ENCODE measurements around the gene LHPP. TPM values are rescaled to one million over a fixed set of nuclear protein-coding genes. Genes with fewer than 3 reads are reported as not detected.

LHPP gene
- total RNA-seq, 1 donor from 2014 or later = 6.0 TPM

DNA sequence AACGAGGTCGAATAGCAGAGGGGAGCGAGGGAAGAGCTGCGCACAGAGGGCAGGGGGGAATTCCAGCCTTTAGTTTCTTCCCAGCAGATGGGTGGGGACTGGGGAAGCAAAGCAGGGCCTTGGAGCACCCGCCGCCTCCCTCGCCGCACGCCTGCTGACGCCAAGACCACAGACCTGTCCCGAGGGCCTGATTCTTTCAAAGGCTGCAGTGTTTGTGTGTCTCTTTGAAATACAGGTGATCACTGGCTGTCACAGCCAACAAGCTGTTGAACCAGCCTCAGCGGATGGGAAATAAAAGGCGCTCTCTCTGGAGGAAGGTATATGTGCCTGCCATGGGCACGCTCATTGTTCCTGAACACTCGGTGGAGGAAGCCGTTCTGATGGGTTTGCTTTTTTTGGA is 163.3 kb downstream of the LHPP start:
- Mint-ChIP-seq H3K4me1 (ENCODE audit: low read depth, unreplicated experiment) (peaks cover 34% of the 10 kb centered on the region), H3K9me3 (ENCODE audit: unreplicated experiment) (peaks cover 11% of the 10 kb centered on the region), H3K4me3 (ENCODE audit: unreplicated experiment) (no peak overlapping the region), H3K27me3 (ENCODE audit: unreplicated experiment) (peaks cover 7% of the 10 kb centered on the region), H3K36me3 (ENCODE audit: unreplicated experiment) (no peaks in the 10 kb centered on the region), H3K27ac (ENCODE audit: unreplicated experiment) (peak overlapping the region; percentile 35)
- TF ChIP-seq, protein P1, sequence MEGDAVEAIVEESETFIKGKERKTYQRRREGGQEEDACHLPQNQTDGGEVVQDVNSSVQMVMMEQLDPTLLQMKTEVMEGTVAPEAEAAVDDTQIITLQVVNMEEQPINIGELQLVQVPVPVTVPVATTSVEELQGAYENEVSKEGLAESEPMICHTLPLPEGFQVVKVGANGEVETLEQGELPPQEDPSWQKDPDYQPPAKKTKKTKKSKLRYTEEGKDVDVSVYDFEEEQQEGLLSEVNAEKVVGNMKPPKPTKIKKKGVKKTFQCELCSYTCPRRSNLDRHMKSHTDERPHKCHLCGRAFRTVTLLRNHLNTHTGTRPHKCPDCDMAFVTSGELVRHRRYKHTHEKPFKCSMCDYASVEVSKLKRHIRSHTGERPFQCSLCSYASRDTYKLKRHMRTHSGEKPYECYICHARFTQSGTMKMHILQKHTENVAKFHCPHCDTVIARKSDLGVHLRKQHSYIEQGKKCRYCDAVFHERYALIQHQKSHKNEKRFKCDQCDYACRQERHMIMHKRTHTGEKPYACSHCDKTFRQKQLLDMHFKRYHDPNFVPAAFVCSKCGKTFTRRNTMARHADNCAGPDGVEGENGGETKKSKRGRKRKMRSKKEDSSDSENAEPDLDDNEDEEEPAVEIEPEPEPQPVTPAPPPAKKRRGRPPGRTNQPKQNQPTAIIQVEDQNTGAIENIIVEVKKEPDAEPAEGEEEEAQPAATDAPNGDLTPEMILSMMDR (IDR thresholded peaks at IDR 0.05; ENCODE audit: partially characterized antibody, unreplicated experiment) = no peak
- no peak for DNase-seq

DNA sequence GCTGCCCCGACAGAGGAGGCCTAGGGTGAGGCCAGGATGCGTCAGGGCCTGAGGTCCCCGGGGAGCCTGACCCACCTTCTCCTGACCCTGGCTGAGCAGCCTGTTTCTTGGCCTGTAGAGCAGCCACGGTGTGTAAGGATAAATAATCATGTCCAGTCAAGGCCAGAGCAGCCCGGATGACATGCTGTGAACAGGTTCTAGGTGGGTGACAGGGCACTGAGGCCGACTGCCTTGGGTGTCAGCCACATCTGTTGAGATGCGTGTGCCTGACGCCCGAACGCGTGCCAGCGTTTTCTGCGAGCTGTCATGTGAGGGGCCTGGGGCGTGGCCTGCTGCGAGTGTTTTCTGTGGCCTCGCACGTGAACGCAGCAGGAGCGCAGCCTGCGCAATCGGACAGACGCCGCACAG is 164.2 kb downstream of the LHPP start:
- H3K36me3 Mint-ChIP-seq (ENCODE audit: unreplicated experiment) = no peaks in the 10 kb centered on the region
- H3K4me1 Mint-ChIP-seq (ENCODE audit: low read depth, unreplicated experiment) = peaks cover 33% of the 10 kb centered on the region
- H3K27me3 Mint-ChIP-seq (ENCODE audit: unreplicated experiment) = peaks cover 7% of the 10 kb centered on the region
- no peak overlapping the region for H3K27ac Mint-ChIP-seq (ENCODE audit: unreplicated experiment)
- no peak for DNase-seq
- no peak overlapping the region for H3K4me3 Mint-ChIP-seq (ENCODE audit: unreplicated experiment)
- peaks cover 10% of the 10 kb centered on the region for H3K9me3 Mint-ChIP-seq (ENCODE audit: unreplicated experiment)
- TF ChIP-seq, protein P1 (IDR thresholded peaks at IDR 0.05; ENCODE audit: partially characterized antibody, unreplicated experiment) = no peak

DNA sequence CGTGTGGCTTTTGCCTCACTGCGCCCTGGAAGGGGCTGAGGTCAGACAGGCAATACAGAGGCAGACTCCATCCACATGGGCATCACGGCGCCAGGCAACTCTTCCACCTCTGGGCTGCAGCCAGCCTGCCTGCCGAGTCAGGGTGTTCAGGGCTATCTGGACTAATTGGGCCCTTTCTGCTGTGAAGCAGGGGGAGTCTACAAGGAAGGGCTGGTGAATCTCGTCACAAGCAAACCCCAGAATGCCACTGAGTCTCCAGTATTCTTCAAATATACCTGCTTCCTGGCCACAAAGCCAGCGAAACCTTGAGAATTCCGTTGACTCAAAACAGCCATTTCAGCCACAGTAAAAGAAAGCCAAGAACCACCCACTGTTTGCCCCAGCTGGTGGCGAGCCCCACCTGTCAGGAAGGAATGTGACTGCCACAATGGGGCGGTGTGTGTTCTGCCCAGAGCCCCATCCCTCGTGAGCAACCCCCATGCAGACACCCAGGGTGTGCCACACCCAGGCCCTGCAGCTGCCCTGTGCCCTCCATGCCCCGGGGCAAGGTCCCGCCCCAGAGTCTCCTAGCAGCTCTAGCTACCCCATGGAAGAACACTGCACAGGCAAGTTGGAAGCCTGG is 165.2 kb downstream of the LHPP start:
- Mint-ChIP-seq H3K36me3 (ENCODE audit: unreplicated experiment) (no peaks in the 10 kb centered on the region), H3K9me3 (ENCODE audit: unreplicated experiment) (peaks cover 10% of the 10 kb centered on the region), H3K4me3 (ENCODE audit: unreplicated experiment) (no peak overlapping the region), H3K27ac (ENCODE audit: unreplicated experiment) (no peak overlapping the region), H3K27me3 (ENCODE audit: unreplicated experiment) (peaks cover 7% of the 10 kb centered on the region), H3K4me1 (ENCODE audit: low read depth, unreplicated experiment) (peaks cover 32% of the 10 kb centered on the region)
- TF ChIP-seq, protein P1 (IDR thresholded peaks at IDR 0.05; ENCODE audit: partially characterized antibody, unreplicated experiment) = no peak
- no peak for DNase-seq

DNA sequence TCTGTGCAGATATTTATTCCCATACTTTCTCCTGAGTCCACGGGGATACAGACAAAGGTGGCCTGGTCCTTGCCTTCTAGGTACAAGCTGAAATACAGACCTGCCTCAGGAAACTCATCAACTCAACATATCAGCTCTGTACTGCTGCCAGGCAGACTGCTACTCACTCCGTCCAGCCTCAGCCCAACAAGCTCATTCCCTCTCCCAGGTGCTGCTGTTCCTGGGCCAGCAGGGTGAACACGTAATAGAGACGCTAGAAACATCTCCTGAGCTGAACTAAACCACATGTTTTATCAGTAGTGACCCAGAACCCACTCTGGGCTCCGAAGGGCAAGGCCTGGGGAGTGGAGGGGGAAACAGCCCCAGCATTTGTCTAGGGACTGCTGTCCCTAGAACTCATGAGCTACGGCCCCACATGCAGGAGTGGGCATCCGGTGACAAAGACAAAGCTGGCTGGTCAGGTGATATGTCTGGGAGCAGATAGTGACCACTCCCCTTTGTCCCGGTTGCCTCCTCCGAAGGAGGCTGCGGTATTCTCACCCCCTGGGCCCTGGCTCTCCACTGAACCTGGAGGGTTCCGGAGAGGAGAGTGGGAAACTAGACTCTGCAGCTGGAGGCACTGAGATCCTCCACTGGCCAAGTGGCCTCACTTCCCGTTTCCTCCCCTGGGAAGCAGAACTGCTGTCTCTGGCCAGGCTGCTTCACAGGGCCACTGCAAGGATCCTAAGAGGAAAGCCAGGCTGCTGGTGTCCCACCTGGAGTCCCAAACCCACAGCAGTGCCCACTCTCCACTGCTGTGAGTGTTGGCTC is 166.4 kb downstream of the LHPP start:
- TF ChIP-seq, protein P1 (IDR thresholded peaks at IDR 0.05; ENCODE audit: partially characterized antibody, unreplicated experiment) = no peak
- no peak overlapping the region for H3K27ac Mint-ChIP-seq (ENCODE audit: unreplicated experiment)
- H3K36me3 Mint-ChIP-seq (ENCODE audit: unreplicated experiment) = no peaks in the 10 kb centered on the region
- no peak overlapping the region for H3K4me3 Mint-ChIP-seq (ENCODE audit: unreplicated experiment)
- peaks cover 35% of the 10 kb centered on the region for H3K4me1 Mint-ChIP-seq (ENCODE audit: low read depth, unreplicated experiment)
- H3K9me3 Mint-ChIP-seq (ENCODE audit: unreplicated experiment) = peaks cover 10% of the 10 kb centered on the region
- no peak for DNase-seq
- H3K27me3 Mint-ChIP-seq (ENCODE audit: unreplicated experiment) = peaks cover 7% of the 10 kb centered on the region

DNA sequence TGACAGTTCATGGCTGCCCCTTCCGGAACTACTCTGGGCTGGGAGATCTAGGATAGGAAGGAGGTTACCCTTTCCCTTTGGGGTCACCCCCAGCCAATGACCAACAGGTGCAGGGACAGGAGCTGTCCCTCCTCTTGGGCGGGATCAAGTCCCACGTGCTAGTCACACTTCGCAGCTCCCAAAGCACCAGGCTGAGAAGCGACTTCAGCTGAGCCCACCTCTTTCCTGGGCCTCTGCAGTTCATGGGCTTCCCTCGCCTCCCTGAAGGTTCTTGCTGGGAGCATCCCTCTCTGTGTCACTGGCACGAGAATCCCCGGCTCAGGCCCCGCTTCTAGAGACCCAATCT is 167.0 kb downstream of the LHPP start:
- peaks cover 14% of the 10 kb centered on the region for H3K9me3 Mint-ChIP-seq (ENCODE audit: unreplicated experiment)
- H3K36me3 Mint-ChIP-seq (ENCODE audit: unreplicated experiment) = no peaks in the 10 kb centered on the region
- TF ChIP-seq, protein P1 (IDR thresholded peaks at IDR 0.05; ENCODE audit: partially characterized antibody, unreplicated experiment) = no peak
- no peak overlapping the region for H3K4me3 Mint-ChIP-seq (ENCODE audit: unreplicated experiment)
- no peak overlapping the region for H3K27ac Mint-ChIP-seq (ENCODE audit: unreplicated experiment)
- DNase-seq = no peak
- H3K27me3 Mint-ChIP-seq (ENCODE audit: unreplicated experiment) = peaks cover 7% of the 10 kb centered on the region
- H3K4me1 Mint-ChIP-seq (ENCODE audit: low read depth, unreplicated experiment) = peaks cover 39% of the 10 kb centered on the region
